Measurements from ENCODE around the gene IDI1. TPM values are rescaled to one million over a fixed set of nuclear protein-coding genes. Genes with fewer than 3 reads are reported as not detected.
A peak's percentile ranks its signal among the peaks of the same experiment; 100 is the strongest.
"Not testable (repeated sequence)": the region's sequence is repeated elsewhere in the genome, so short reads cannot be mapped to it uniquely, and the experiment has no call there.

IDI1 gene
- polyA plus RNA-seq, 3 donors, result 61.7 to 89.9 (median 80.0) TPM

DNA sequence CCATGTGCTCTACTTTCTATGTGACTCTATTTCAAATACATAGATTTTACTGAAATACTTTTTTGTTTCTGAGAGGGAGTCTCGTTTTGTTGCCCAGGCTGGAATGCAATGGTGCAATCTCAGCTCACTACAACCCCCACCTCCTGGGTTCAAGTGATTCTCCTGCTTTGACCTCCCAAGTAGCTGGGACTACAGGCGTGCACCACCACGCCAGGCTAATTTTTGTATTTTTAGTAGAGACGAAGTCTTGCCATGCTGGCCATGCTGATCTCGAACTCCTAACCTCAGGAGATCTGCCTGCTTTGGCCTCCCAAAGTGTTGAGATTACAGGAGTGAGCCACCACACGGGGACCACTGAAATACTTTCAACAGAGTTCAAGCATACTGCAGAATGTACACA is 3.5 kb downstream of the IDI1 start:
- DNase-seq (ENCODE audit: extremely low read depth in 1 of 11, low read depth in 9 of 11, low spot score in 4 of 11), result no peak

DNA sequence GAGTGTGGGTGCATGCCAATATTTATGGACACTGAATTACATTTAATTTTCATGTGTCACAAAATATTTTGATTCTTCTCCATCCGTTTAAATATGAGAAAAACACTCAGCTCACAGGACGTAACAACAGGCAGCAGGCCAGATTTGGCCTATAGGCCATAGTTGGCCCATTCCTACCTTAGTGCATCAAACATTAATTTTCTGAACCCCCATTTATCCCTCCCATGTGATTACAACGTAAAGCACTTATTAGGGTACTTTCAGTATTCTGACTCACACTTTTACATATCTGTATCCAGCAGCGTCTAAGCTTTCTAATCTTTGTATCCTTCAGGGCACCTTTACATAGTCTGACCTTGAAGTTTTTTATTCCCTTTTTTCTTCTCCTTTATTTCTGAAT is 4.0 kb downstream of the IDI1 start:
- DNase-seq (ENCODE audit: extremely low read depth in 1 of 11, low read depth in 9 of 11, low spot score in 4 of 11), result no peak

DNA sequence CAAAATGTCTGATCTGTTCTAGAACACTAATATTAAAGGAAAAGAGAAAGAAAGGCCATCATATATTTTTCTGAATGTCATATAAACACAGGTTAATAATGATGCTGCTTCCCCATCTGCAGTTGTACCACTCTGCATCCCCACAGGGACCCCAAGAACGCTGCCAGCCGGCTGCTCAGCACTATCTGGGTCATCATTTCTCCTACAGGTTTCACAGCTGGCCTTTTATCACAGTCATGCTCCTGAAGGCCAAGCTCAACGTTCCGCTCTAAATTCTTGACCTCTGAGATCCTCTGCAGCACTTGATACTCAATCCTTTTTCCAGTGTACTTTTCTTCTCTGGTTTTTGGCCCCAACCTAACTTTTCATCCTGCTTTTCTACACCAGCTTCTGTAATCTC is 4.8 kb downstream of the IDI1 start:
- DNase-seq (ENCODE audit: extremely low read depth in 1 of 11, low read depth in 9 of 11, low spot score in 4 of 11), result no peak

DNA sequence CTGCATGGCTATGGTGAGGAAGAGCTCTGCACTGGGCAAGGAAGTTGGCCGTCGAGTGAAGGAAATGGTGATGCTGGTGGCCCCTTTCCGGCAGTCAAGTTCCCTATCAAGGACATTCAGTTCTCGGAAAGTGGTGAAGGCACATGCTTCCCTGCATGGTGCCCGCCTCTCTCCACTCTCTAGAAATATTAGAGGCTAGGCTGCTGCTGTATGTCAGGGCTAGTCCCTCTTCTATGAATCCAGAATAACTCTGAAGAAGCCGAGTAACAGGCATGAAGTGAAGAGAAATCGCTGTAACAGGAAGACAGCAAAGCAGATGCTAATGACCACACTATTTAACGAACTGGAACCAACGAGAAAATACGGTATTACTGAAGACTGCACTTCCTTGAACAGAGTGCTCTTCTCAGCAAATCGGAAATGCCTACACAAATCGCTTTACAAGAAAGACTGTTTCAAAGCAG is 5.4 kb downstream of the IDI1 start:
- DNase-seq (ENCODE audit: extremely low read depth in 1 of 11, low read depth in 9 of 11, low spot score in 4 of 11), result no peak

DNA sequence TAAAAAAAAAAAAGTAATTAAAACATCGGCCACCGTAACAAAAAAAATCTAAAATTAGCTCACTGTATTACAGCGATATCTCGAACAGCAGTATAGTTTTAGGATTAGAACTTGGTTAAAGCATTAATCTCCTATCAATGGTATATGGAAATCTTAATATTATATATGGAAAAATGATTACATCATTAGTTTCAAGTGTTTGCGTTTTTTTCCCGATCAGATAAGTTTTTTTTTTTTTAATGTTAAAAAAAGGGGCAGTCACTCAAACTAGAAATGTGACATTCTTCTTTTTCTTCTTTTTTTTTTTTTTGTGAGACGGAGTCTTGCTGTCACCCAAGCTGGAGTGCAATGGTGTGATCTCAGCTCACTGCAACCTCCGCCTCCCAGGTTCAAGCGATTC is 7.4 kb downstream of the IDI1 start:
- no peak for DNase-seq (ENCODE audit: extremely low read depth in 1 of 11, low read depth in 9 of 11, low spot score in 4 of 11)

DNA sequence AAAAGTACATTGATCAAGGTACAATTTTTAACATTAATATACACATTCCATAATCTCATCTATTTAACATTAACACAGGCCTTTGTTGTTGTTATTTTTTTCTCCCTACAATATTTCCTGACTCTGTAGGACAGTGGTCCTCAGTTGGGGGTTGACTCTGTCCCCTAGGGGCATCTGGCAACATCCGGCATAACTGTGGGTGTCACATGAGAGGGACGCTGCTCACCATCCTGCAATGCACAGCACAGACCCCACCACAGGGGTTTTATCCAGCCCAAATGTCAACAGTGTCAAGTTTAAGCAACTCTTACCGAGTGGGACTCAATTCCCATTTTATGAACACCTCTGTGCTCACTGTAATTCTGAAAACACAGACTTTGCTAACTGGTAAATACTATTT is 8.8 kb downstream of the IDI1 start:
- DNase-seq (ENCODE audit: extremely low read depth in 1 of 11, low read depth in 9 of 11, low spot score in 4 of 11), result no peak

DNA sequence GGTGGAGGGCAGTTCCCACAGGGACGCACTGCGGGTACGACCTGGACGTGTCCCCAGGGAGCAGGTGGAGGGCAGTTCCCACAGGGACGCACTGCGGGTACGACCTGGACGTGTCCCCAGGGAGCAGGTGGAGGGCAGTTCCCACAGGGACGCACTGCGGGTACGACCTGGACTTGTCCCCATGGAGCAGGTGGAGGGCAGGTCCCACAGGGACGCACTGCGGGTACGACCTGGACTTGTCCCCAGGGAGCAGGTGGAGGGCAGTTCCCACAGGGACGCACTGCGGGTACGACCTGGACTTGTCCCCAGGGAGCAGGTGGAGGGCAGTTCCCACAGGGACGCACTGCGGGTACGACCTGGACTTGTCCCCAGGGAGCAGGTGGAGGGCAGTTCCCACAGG is 10.2 kb downstream of the IDI1 start:
- DNase-seq (ENCODE audit: extremely low read depth in 1 of 11, low read depth in 9 of 11, low spot score in 4 of 11), result not testable (repeated sequence)

DNA sequence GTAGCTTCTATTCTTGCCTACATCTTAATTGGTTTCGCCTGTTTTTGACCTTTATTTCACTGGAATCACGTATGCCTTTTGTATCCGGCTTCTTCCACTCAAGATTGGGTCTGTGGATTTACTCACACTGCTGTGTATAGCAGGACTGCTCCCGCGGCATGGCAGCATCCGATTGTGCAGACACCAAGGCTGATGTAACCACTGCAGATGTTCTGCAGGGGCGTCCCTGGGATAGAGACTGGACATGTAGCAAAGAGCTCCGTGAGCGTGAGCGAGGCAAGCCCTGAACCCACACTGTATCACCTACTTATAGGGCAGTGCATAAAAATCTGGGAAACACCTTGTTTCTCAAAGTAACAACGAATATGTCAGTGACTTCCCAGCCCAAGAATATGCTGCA is 11.8 kb downstream of the IDI1 start:
- no peak for DNase-seq (ENCODE audit: extremely low read depth in 1 of 11, low read depth in 9 of 11, low spot score in 4 of 11)

DNA sequence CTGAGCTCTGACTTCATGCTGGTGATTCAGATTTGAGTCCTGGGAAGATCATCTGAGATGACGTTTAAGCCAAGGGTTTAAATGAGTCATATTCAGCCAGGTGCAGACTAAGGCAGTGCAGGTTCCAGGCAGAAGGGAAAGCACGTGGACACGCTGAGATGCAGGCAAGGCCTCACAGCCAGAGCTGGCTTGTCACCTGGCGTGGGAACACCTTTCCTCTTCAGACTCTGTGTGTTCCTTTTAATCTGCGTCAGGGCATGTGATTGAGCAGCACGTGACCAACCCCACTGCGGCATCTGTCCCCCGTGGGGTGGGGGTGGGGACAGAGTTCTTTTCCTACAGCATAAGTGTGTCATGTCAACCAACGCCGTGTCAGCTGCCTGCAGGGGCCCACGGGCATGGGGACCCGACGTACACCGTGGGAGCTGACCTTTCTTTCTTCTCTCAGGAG is 12.6 kb downstream of the IDI1 start:
- DNase-seq (ENCODE audit: extremely low read depth in 1 of 11, low read depth in 9 of 11, low spot score in 4 of 11), result no peak

DNA sequence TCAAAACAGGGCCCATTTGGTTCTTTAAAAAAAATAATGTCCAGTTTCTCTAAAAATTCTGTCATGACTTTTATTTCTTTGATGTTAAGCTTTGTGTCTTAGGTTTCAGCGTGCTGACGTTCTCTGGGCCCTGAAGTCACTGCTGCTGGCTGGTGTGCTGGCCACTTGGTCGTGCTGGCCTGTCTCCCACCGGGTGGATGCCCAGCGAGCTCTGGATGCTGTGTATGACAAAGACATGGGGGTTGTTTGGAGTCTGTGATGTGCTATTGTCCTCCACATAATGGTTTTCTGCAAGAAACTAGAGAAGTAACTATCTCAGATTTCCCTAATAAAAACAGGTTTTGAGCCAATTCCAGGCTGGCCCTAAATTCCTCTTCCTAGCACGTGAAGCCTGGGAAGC is 13.7 kb downstream of the IDI1 start:
- no peak for DNase-seq (ENCODE audit: extremely low read depth in 1 of 11, low read depth in 9 of 11, low spot score in 4 of 11)

DNA sequence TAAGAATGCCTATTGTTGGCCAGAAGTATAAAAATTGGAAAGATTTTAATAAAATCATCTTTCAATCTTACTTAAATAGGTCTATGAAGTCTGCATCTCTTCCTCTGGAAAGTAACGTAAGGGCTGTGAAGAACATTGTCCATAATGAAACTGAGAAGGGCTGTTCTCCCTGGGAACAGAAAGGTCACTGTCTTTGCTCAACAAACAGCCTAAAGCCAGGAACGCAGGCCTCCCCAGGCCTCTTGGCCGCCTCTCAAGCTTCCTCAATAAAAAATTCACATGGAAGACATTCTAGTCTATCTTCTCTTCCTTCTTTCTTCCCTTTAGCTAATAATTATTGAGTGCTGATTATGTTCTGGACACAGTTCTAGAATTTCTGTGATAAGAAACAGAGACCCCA is 14.2 kb downstream of the IDI1 start:
- no peak for DNase-seq (ENCODE audit: extremely low read depth in 1 of 11, low read depth in 9 of 11, low spot score in 4 of 11)

DNA sequence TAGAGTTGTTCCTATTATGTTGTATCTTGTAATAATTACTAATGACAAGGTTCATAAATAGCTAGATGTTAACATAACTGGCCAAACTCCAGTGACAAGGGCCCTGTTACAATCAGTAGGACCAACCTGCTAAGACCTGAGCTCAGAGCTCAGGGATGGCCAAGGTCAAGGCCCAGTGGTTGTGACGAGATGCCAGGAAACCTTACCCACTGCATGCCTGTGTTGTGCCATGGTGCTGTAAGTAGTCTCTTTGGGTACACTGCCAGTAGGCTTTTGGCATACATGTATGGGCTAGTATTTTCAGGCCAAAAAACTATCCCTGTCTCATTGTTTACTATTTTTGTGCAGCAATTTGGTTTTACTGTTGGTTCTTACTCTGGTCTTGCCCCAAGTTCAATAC is 15.3 kb downstream of the IDI1 start:
- DNase-seq (ENCODE audit: extremely low read depth in 1 of 11, low read depth in 9 of 11, low spot score in 4 of 11), result no peak

DNA sequence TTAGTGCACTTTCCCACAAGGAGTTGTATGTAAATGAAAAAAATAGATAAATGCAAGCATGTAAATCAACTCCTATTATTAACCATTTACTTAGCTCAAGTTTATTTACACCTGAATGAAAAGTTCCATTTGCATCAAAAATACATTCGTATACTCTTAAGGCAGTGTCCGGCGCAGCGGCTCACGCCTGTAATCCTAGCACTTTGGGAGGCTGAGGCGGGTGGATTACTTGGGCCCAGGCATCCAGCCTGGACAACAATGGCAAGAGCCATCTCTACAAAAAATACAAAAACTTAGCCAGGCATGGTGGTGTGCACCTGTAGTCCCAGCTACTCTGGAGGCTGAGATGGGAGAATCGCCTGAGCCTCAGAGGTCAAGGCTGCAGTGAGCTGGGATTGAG is 19.1 kb downstream of the IDI1 start:
- DNase-seq (ENCODE audit: extremely low read depth in 1 of 11, low read depth in 9 of 11, low spot score in 4 of 11), result no peak

DNA sequence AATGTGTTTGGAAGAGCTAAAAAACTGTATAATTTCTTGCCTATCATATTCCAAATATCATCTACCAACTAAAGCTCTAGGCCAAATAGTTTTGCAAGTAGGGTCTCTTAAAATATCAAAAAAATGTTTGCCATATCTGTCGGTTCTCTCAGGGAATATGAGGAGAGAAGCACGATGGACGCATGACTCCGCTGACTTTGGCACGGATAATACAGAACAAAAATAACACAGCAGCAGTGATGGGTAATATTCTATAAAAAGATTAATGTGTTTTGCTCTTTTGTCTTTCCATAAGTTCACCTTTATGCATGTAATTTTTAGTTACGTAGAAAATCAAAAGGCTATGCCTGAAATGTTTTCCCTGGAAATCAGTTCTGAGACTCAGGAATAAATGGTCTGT is 22.3 kb downstream of the IDI1 start:
- DNase-seq (ENCODE audit: extremely low read depth in 1 of 11, low read depth in 9 of 11, low spot score in 4 of 11), result no peak

DNA sequence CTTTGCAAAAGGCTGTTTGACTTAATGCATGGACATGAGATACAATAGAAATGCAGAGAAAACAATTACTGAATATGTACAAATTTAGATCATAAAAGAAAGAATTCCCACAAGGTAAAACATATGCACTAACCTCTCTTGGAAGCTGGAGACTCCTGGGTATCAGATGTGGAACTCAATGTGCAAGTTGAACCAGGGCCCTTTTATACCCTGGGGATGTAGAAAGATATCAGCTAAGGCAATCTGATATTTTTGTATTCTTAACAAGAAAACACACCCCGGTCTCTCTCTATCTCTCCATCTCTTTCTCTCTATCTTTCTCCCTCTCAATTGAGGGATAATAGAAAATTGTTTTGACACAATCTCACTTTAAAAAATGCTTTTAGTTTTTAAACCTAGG is 23.2 kb downstream of the IDI1 start, which contains the start of gene IDI2:
Gene IDI2 (minus strand): TSS at position 177 of the 400 bp plus-strand sequence. CDS start 1,136 bp downstream, outside the sequence.
- DNase-seq (ENCODE audit: extremely low read depth in 1 of 11, low read depth in 9 of 11, low spot score in 4 of 11), result no peak

DNA sequence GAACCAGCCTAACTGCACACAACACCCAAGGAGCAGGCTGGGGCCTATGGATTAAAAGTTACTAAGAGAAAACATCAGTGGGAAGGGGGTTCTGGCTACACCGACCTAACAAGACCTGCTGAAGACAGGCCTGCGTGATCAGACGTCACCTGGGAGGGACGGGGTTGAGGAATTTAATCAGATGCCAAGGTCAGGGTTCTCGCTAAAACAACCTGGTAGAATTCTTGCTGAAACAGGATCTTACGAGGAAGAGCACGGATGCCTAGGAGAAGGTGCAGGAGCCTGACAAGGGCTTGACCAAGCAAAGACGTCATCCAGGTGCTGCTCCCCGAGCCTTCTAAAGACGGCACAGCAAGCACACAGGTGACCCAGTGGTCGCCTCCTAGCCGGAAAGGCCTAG is 24.8 kb downstream of the IDI1 start:
- DNase-seq (ENCODE audit: extremely low read depth in 1 of 11, low read depth in 9 of 11, low spot score in 4 of 11), result peak in 1 of 11 donors; percentile 11

DNA sequence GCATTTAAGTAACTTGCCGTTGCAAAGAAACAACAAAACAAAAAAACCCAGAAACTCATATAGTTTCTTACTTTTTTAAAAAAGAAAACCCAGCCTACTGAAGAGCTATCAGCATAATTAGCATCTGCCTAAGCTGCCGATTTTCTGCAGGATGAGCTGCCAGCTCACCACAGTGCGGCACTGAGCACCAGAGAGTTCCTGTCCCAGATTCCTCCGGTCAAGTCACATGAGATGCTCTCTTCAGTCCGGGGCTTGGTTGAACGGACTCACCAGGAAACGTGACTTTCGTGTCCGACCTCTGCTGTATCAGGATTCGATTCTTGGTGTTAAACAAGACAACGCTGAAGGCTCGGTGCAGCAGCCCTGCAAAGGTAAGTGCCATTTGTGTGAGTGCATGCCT is 26.5 kb downstream of the IDI1 start:
- no peak for DNase-seq (ENCODE audit: extremely low read depth in 1 of 11, low read depth in 9 of 11, low spot score in 4 of 11)

DNA sequence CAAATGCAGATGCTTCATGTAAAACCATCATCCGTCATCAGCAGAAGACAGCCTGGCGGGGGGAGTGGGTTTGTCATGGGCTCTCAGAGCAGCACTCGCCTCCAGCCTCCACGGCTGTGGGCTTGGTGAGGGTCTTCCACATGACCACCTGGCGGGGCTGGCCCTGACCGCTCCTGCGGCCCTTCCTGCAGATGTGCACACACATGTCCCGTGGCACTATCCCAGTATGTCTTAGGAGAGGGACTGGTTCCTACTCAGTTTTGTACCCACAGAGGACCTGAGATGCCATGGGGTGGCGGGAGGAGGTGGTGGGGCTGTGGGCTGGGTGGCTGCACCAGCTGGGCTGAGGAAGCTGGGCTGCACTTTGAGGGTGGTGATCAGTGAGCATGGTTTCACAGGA is 28.0 kb downstream of the IDI1 start:
- DNase-seq (ENCODE audit: extremely low read depth in 1 of 11, low read depth in 9 of 11, low spot score in 4 of 11), result no peak

DNA sequence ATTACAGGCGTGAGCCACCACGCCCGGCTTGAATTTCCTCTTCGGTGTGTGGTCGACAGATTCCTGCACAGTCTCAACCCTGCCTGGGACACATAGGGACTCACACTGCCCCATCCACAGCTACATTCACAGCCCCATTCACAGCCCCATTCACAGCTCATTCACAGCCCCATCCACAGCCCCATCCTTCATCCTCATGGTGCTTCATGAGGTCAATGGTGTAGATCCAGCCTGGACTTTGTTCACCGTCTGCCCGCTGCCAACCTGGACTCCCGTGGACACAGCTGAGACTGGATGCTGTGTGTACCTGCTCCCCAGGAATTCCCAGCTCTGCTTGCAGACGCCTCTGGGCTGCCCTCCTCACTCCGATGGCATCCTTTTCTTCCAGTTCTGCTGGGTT is 28.5 kb downstream of the IDI1 start:
- no peak for DNase-seq (ENCODE audit: extremely low read depth in 1 of 11, low read depth in 9 of 11, low spot score in 4 of 11)

DNA sequence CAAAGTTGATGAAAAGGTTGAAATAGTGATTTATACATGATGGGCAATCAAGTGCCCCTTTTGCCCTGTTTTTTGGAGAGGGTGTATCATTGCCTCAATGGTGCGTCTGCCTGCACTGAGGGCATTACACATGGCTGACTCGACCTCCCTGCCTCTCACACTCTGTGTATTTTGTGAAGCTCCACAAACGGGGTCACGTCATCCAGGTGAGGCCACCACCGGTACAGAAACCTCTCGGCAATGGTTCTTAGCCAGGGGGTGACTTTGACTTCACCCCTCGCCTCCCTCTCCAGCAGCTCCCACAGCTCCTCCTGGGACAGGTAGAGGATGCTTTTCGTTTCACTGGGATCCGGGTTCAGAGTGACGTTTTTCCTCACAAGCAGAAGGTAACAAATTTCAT is 29.6 kb downstream of the IDI1 start:
- no peak for DNase-seq (ENCODE audit: extremely low read depth in 1 of 11, low read depth in 9 of 11, low spot score in 4 of 11)

DNA sequence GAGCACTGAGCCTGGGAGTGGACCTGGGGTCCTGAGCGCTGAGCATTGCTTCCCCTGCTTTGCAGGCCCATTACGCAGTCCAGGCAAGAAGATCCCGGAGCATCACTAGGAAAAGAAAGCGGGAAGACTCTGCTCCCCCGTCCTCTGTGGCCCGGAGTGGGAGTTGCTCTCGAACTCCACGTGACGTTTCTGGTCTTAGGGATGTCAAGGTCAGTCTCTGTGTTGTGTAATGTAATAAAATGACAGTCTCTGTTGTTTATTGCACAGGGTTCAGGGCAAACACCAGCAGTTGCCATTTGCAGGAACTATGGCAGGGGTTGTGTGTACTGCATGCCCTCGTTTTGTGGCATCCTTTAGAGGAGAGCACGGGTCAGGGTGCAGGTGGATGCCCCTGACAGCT is 33.2 kb downstream of the IDI1 start:
- no peak for DNase-seq (ENCODE audit: extremely low read depth in 1 of 11, low read depth in 9 of 11, low spot score in 4 of 11)

DNA sequence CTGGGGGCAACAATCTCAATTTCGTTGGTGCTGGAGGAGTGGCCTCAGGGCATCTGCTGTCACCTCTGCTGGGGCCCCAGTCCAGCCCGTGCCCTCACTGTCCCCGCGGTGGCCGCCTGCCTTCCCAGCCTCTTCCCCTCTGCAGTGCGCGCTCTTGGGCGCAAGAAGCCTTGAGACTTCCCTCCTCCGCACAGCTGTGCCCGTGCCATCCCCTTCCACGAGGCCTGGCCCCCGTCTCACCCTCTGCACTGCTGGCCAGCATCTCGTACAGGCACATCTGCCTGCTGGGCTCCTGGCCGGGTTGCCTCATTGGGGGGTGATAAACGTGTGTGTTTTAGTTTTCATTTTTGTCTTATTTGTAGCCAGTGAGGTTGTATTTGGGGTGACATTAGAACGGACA is 37.2 kb downstream of the IDI1 start:
- DNase-seq (ENCODE audit: extremely low read depth in 1 of 11, low read depth in 9 of 11, low spot score in 4 of 11), result no peak

All from renal cortex interstitium (tissue), 11 donors.